Measurements from ENCODE around the gene TICAM2. TPM values are rescaled to one million over a fixed set of nuclear protein-coding genes. Genes with fewer than 3 reads are reported as not detected.
A peak's percentile ranks its signal among the peaks of the same experiment; 100 is the strongest.

TICAM2 gene
- total and polyA plus RNA-seq, 2 of the 8 experiments (the other 6 are each of a cell fraction or from before 2014, with no cell fraction given) = 0.02 TPM; not detected in 1

GRCh38 chr5:115583474-115583873, 18.8 kb downstream of the TICAM2 start:
- Histone ChIP-seq H4K8ac (ENCODE audit: extremely low read depth, insufficient read depth, low read length) (no peak overlapping the region), H3K4me1 (replicated peaks in 1 of 4; ENCODE audit: control insufficient read depth in 3 of 4, insufficient read depth in 4 of 4, low read length in 3 of 4) (no peaks in the 10 kb centered on the region; a peak in 1 of 7 replicates), H3K79me2 (ENCODE audit: control insufficient read depth in 1 of 2, insufficient read depth in 2 of 2, low read length in 2 of 2) (no peaks in the 10 kb centered on the region), H3K9ac (replicated peaks in 1 of 4; ENCODE audit: extremely low read depth in 1 of 4, low read depth in 3 of 4, low read length in 3 of 4) (no peak overlapping the region), H3K27ac (ENCODE audit: low read depth, low read length) (no peak overlapping the region), H3K4me2 (ENCODE audit: insufficient read depth in 1 of 2, low read depth in 2 of 2, low read length in 2 of 2) (no peak overlapping the region), H3K4me3 (ENCODE audit: extremely low read depth in 1 of 4, insufficient read depth in 2 of 4, low read depth in 3 of 4, low read length in 4 of 4) (no peak overlapping the region), H3K14ac (ENCODE audit: insufficient read length) (no peak overlapping the region), H4K5ac (ENCODE audit: insufficient read length, low read depth, low read length) (no peak overlapping the region), H3K9me3 (ENCODE audit: insufficient read depth in 2 of 2, low read depth in 1 of 2, low read length in 1 of 2) (no peaks in the 10 kb centered on the region), H2AFZ (ENCODE audit: low read length) (0 out of 2 replicates have a peak overlapping the region, but pooled peaks have one; percentile 3), H2BK5ac (ENCODE audit: low read depth, low read length) (no peak overlapping the region), H2BK12ac (ENCODE audit: low read depth, low read length) (no peak overlapping the region), H4K20me1 (replicated peaks in 1 of 2; ENCODE audit: control insufficient read depth in 1 of 2, insufficient read depth in 2 of 2, low read length in 2 of 2) (no peaks in the 10 kb centered on the region), H3K27me3 (replicated peaks in 1 of 4; ENCODE audit: control insufficient read depth in 3 of 4, extremely low read depth in 1 of 4, insufficient read depth in 3 of 4, low read length in 3 of 4) (no peaks in the 10 kb centered on the region), H3K23me2 (ENCODE audit: low read depth, low read length) (no peaks in the 10 kb centered on the region), H3K36me3 (ENCODE audit: control insufficient read depth in 2 of 4, insufficient read depth in 4 of 4, low read length in 3 of 4) (no peaks in the 10 kb centered on the region), H4K91ac (replicated peaks; ENCODE audit: insufficient read length, low read length) (no peak overlapping the region), H2BK15ac (ENCODE audit: low read length) (no peak overlapping the region), H3K56ac (replicated peaks; ENCODE audit: insufficient read length, low read depth, low read length) (no peak overlapping the region), H3K4ac (replicated peaks; ENCODE audit: insufficient read length, low read depth, low read length) (no peak overlapping the region), H3K79me1 (ENCODE audit: low read depth, low read length) (no peaks in the 10 kb centered on the region), H3K23ac (ENCODE audit: insufficient read length) (no peak overlapping the region), H2BK20ac (ENCODE audit: low read length) (no peak overlapping the region), H2BK120ac (replicated peaks; ENCODE audit: low read depth, low read length) (no peak overlapping the region), H2AK5ac (ENCODE audit: low read depth, low read length) (0 out of 2 replicates have a peak overlapping the region, but pooled peaks have one; percentile 3), H3K18ac (ENCODE audit: extremely low read depth, low read length) (no peak overlapping the region)
- FAIRE-seq = no peak
- POLR2A ChIA-PET (ENCODE audit: partially characterized antibody) = no interaction called here
- TF ChIP-seq MAX (IDR thresholded peaks at IDR 0.05) = no peak
- no peak for TF ChIP-seq BACH1 (IDR thresholded peaks at IDR 0.05; ENCODE audit: low read length)
- TF ChIP-seq RAD21 (IDR thresholded peaks at IDR 0.05 in 1 of 2, conservative IDR thresholded peaks at IDR 0.05 in 1 of 2; ENCODE audit: low read depth in 2 of 2, low read length in 2 of 2) = no peak
- no peak for TF ChIP-seq POU5F1 (IDR thresholded peaks at IDR 0.05; ENCODE audit: low read depth, low read length)
- TF ChIP-seq BRCA1 (IDR thresholded peaks at IDR 0.05; ENCODE audit: low read depth, low read length) = no peak
- TF ChIP-seq GABPA (IDR thresholded peaks at IDR 0.05; ENCODE audit: borderline replicate concordance, insufficient read depth, low read length) = no peak
- no peak for TF ChIP-seq RNF2 (IDR thresholded peaks at IDR 0.05; ENCODE audit: borderline replicate concordance, low read depth, low read length, missing control alignments, poor library complexity, severe bottlenecking)
- TF ChIP-seq SAP30 (IDR thresholded peaks at IDR 0.05; ENCODE audit: insufficient read depth, insufficient replicate concordance, low read length) = no peak
- WGBS, 2 experiments (ENCODE audit: extremely low coverage in 1 of 2, insufficient coverage in 1 of 2, insufficient read length in 1 of 2, insufficient replicate concordance in 2 of 2, low coverage in 1 of 2, low lambda C conversion rate in 2 of 2, missing lambda C conversion rate in 1 of 2) = 80% methylated on average over 3 of the region's 3 CpGs; no CpG with 5 or more reads in 1 of the 2 experiments
- DNase-seq (ENCODE audit: low read depth in 1 of 2, low spot score in 2 of 2) = no peak
- CTCF ChIA-PET (ENCODE audit: partially characterized antibody) = interaction anchor here (0.6 to 1.6 kb wide), 5 partner anchors 8 to 274 kb away, joined by 3 to 7 read pairs (median 4); no protein-coding TSS in a partner anchor

Measured in H1 (cell line).